Left forelimb (tissue), 1 donor: ENCODE results near the gene RELB.

Experiments used
- DNase-seq: peaks from one replicate; pipeline ENCODE4 v3.0.0-alpha.2; 2018; ENCODE audit warnings: low spot score

Gene RELB

GRCh38 chr19:45023048-45023447 is 21.8 kb downstream of the RELB start:
- no peak for DNase-seq

GRCh38 chr19:45025264-45025663 is 24.0 kb downstream of the RELB start:
- no peak for DNase-seq

- no peak for DNase-seq
Observed at GRCh38 chr19:45027371-45027770, 26.1 kb downstream of the RELB start.

- no peak for DNase-seq
Observed at GRCh38 chr19:45030825-45031224, 29.6 kb downstream of the RELB start.

GRCh38 chr19:45032421-45032820 is 31.2 kb downstream of the RELB start:
- no peak for DNase-seq

GRCh38 chr19:45035755-45036154 is 34.5 kb downstream of the RELB start:
- no peak for DNase-seq

- DNase-seq, result no peak
Observed at GRCh38 chr19:45037393-45038169, 36.3 kb downstream of the RELB start.

GRCh38 chr19:45038931-45039893 is 37.9 kb downstream of the RELB start, which contains the start of gene CLASRP:
TSS of gene CLASRP (plus strand) at chr19:45039045. CDS start at chr19:45040213, 1,168 bp downstream.
- peak; percentile 93 for DNase-seq

- no peak for DNase-seq
Observed at GRCh38 chr19:45040059-45040771, 39.0 kb downstream of the RELB start.

GRCh38 chr19:45041125-45041524 is 39.9 kb downstream of the RELB start:
- no peak for DNase-seq

- no peak for DNase-seq
Observed at GRCh38 chr19:45045671-45046353, 44.5 kb downstream of the RELB start.

- DNase-seq, result no peak
Observed at GRCh38 chr19:45046355-45046754, 45.1 kb downstream of the RELB start.

GRCh38 chr19:45047188-45047797 is 46.0 kb downstream of the RELB start:
- no peak for DNase-seq

- no peak for DNase-seq
Observed at GRCh38 chr19:45049073-45049736, 47.9 kb downstream of the RELB start.

GRCh38 chr19:45050036-45050435 is 48.8 kb downstream of the RELB start:
- DNase-seq, result no peak

GRCh38 chr19:45051929-45052579 is 50.8 kb downstream of the RELB start:
- no peak for DNase-seq

GRCh38 chr19:45056831-45057230 is 55.6 kb downstream of the RELB start:
- no peak for DNase-seq

- DNase-seq, result no peak
Observed at GRCh38 chr19:45057444-45057843, 56.2 kb downstream of the RELB start.

- no peak for DNase-seq
Observed at GRCh38 chr19:45058622-45059159, 57.4 kb downstream of the RELB start.
